RWPE1 (cell line): ENCODE results near the gene EFNA5.

Experiments
- CTCF ChIA-PET: fragments of 350-600 bp; sonication (Branson Sonifier 250); formaldehyde crosslinking; extraction: SDS; loops from one replicate; lab custom pipeline; 2021; lab: Yijun Ruan, JAX
- POLR2A ChIA-PET: fragments of 400-600 bp; formaldehyde crosslinking; extraction: SDS; loops from one replicate; lab custom pipeline; 2020; ENCODE audit warnings: antibody characterized with exemption; ENCODE audit not compliant: low non-redundant PET; lab: Yijun Ruan, JAX
- DNase-seq: peaks from one replicate; pipeline ENCODE4 v3.0.0; 2012; ENCODE audit warnings: low spot score
- H3K27ac ChIP-seq: fragments of 450-650 bp; 2 replicates; pipeline ENCODE4 v1.5.1; 2017
- CTCF ChIP-seq: fragments of 450-650 bp; conservative IDR thresholded peaks from 2 replicates; pipeline ENCODE4 v1.5.1; 2017; ENCODE audit warnings: low read depth, mild to moderate bottlenecking

Gene EFNA5

GRCh38 chr5:107663697-107664096 lies 7.0 kb downstream of the EFNA5 start:
- H3K27ac ChIP-seq = no peak overlapping the region
- DNase-seq = no peak
- CTCF ChIA-PET = no interaction called here
- POLR2A ChIA-PET = no interaction called here
- no peak for TF ChIP-seq CTCF

- POLR2A ChIA-PET = no interaction called here
- DNase-seq = no peak
- CTCF ChIA-PET = no interaction called here
- no peak overlapping the region for H3K27ac ChIP-seq
- TF ChIP-seq CTCF = no peak
Measured at GRCh38 chr5:107661650-107662044, 9.1 kb downstream of the EFNA5 start.

- no peak for DNase-seq
- ChIA-PET CTCF (no interaction called here), POLR2A (no interaction called here)
- no peak for TF ChIP-seq CTCF
- H3K27ac ChIP-seq = no peak overlapping the region
Measured at GRCh38 chr5:107661038-107661649, 9.6 kb downstream of the EFNA5 start.

GRCh38 chr5:107658528-107658927 lies 12.2 kb downstream of the EFNA5 start:
- no peak for TF ChIP-seq CTCF
- H3K27ac ChIP-seq = no peak overlapping the region
- CTCF ChIA-PET = no interaction called here
- POLR2A ChIA-PET = no interaction called here
- no peak for DNase-seq

- ChIA-PET CTCF (interaction anchor here (0.6 kb wide), 1 partner anchor 285 kb away, joined by 3 read pairs; no protein-coding TSS in a partner anchor), POLR2A (no interaction called here)
- no peak for TF ChIP-seq CTCF
- H3K27ac ChIP-seq = no peak overlapping the region
- peak; percentile 65 for DNase-seq
Measured at GRCh38 chr5:107655831-107656230, 14.9 kb downstream of the EFNA5 start.

- POLR2A ChIA-PET = no interaction called here
- CTCF ChIA-PET = interaction anchor here (0.6 kb wide), 1 partner anchor 76 kb away, joined by 3 read pairs; no protein-coding TSS in a partner anchor
- DNase-seq = no peak
- H3K27ac ChIP-seq = no peak overlapping the region
- TF ChIP-seq CTCF = no peak
Measured at GRCh38 chr5:107654827-107655226, 15.9 kb downstream of the EFNA5 start.
